Muscle layer of colon (tissue), 2 donors: ENCODE data around the gene WFIKKN1.
A peak's percentile ranks its signal among the peaks of the same experiment; 100 is the strongest.

Experiments used
- H3K27ac ChIP-seq: one replicate; pipeline ENCODE4 v1.7.0; 2013; ENCODE audit warnings: low read depth, mild to moderate bottlenecking, low read length, moderate library complexity
- H3K27me3 ChIP-seq, 2 donors: one replicate each; pipeline ENCODE4 v1.7.0; 2013; ENCODE audit warnings: low read length in 2 of 2, mild to moderate bottlenecking in 2 of 2; ENCODE audit not compliant: insufficient read depth in 2 of 2, control insufficient read depth in 1 of 2
- H3K36me3 ChIP-seq: one replicate; pipeline ENCODE4 v1.7.0; 2013; ENCODE audit warnings: mild to moderate bottlenecking, low read length; ENCODE audit not compliant: insufficient read depth
- H3K4me1 ChIP-seq: one replicate; pipeline ENCODE4 v1.7.0; 2013; ENCODE audit warnings: mild to moderate bottlenecking, low read length; ENCODE audit not compliant: insufficient read depth
- H3K4me3 ChIP-seq, 2 donors: one replicate each; pipeline ENCODE4 v1.7.0; 2013; ENCODE audit warnings: low read length in 2 of 2, low read depth in 1 of 2, mild to moderate bottlenecking in 1 of 2, moderate library complexity in 1 of 2
- H3K9ac ChIP-seq: one replicate; pipeline ENCODE4 v1.7.0; 2013; ENCODE audit warnings: low read length
- H3K9me3 ChIP-seq: one replicate; pipeline ENCODE4 v1.7.0; 2013; ENCODE audit warnings: mild to moderate bottlenecking, low read length
- donor health status: abdominal sarcoma.
- donor health status: Adenocarcinoma of cecum.

Gene WFIKKN1

DNA sequence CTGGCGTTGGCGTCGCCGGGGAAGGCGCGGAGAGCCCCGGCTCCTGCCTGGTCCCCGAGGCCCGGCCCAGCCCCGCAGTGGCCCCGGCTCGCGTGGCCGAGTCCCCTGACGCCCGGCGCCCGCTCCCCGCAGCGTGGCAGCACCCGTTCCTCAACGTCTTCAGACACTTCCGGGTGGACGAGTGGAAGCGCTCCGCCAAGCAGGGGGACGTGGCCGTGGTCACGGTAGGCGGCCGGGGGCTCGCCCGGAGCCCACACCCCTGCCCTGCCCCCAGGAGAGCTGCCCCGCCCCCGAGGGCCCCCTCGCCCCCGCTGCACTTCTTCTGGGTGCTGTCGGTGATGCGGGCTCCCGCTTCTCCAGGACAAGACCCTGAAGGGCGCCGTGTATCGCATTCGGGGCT is 18.8 kb downstream of the WFIKKN1 start:
- no peaks in the 10 kb centered on the region for H3K9me3 ChIP-seq
- H3K27me3 ChIP-seq, result no peaks in the 10 kb centered on the region
- peak overlapping the region; percentile 92 for H3K27ac ChIP-seq
- H3K4me3 ChIP-seq, result peak overlapping the region; percentile 86 to 95
- no peak overlapping the region for H3K9ac ChIP-seq
- H3K36me3 ChIP-seq, result no peaks in the 10 kb centered on the region
- peaks cover 27% of the 10 kb centered on the region for H3K4me1 ChIP-seq

DNA sequence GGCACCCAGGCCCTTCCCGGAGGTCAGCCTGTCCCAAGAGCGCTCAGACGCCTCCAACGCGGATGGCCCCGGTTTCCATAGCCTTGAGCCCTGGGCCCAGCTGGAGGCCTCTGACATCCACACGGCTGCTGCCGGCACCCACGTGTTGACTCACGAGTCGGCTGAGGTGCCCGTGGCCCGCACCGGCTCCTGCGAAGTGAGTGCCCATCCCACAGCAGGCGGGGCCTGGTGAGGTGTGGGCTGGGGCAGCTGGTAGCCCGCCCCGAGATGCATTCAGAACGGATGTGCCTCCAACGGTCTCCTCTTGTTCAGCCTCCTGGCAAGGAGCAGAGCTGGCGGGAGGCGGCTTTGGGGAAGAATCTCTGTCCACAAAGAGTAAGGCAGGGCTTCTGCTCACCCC is 21.1 kb downstream of the WFIKKN1 start:
- Histone ChIP-seq H3K27ac (no peak overlapping the region), H3K4me1 (peaks cover 25% of the 10 kb centered on the region), H3K4me3 (no peak overlapping the region), H3K9me3 (no peaks in the 10 kb centered on the region), H3K9ac (no peak overlapping the region), H3K36me3 (no peaks in the 10 kb centered on the region), H3K27me3 (no peaks in the 10 kb centered on the region)

GRCh38 chr16:652454-653305 is 21.9 kb downstream of the WFIKKN1 start:
- Histone ChIP-seq H3K27ac (no peak overlapping the region), H3K27me3 (no peaks in the 10 kb centered on the region), H3K9me3 (no peaks in the 10 kb centered on the region), H3K9ac (no peak overlapping the region), H3K36me3 (no peaks in the 10 kb centered on the region), H3K4me1 (peaks cover 18% of the 10 kb centered on the region), H3K4me3 (no peak overlapping the region)

GRCh38 chr16:654034-654433 is 23.2 kb downstream of the WFIKKN1 start:
- no peak overlapping the region for H3K4me3 ChIP-seq
- no peaks in the 10 kb centered on the region for H3K9me3 ChIP-seq
- no peaks in the 10 kb centered on the region for H3K36me3 ChIP-seq
- H3K4me1 ChIP-seq, result peaks cover 9% of the 10 kb centered on the region
- H3K27me3 ChIP-seq, result no peaks in the 10 kb centered on the region
- H3K9ac ChIP-seq, result no peak overlapping the region
- H3K27ac ChIP-seq, result no peak overlapping the region

DNA sequence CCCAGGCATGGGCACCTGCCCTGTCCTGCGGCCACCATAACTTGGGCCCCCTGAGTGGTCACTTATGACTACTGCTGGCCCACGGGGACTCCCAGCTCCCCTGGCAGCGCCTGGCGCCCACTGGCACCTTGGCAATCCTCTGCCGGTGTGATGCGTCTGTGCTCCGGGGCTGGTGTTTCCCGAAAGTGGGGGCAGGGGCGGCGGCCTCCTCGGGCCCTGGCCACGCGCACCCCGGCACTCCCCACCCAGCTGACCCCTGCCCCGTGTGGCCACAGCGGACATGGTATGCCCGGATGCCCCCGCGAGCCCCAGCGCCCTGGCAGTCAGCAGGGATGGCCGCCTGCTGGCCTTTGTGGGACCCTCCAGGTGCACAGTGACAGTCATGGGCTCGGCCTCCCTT is 26.7 kb downstream of the WFIKKN1 start:
- Histone ChIP-seq H3K9me3 (no peaks in the 10 kb centered on the region), H3K27me3 (no peaks in the 10 kb centered on the region), H3K4me3 (no peak overlapping the region), H3K9ac (no peak overlapping the region), H3K27ac (no peak overlapping the region), H3K4me1 (peaks cover 11% of the 10 kb centered on the region), H3K36me3 (no peaks in the 10 kb centered on the region)

DNA sequence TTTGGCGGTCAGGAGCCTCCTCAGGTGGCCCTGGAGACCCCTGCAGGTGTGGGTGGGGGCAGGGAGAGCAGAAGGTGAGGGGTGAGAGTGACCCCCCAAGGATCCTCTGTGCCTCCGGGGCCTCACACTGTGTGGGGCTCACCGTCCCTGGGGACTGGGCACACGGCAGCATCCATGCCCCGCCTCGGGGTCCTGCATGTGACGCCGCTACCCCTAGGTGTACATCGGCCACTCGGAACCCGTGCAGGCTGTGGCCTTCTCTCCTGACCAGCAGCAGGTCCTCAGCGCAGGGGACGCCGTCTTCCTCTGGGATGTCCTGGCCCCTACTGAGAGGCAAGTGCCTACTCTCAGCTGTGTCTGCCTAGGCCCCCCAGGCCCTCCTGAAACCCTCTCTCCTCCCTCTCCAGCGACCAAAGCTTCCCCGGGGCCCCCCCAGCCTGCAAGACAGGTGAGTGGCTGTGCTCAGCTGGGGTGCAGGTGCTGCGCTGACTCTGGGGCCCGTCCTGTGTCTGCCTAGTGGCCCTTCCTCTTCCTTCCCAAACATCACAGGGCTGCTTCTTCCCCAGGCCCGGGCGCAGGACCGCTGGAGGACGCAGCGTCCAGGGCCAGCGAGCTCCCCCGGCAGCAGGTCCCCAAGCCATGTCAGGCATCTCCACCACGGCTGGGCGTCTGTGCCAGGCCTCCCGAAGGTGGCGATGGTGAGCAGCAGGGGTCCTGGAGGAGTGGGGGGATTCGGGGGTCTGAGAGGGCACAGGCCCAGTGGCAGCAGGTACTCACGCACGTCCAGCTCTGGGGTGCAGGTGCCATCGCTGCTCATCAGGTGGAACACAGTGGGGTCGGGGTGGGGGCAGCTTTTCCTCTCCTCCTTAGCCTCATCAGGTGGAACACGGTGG is 28.1 kb downstream of the WFIKKN1 start:
- H3K36me3 ChIP-seq, result no peaks in the 10 kb centered on the region

GRCh38 chr16:659618-660017 is 28.8 kb downstream of the WFIKKN1 start:
- H3K27ac ChIP-seq, result no peak overlapping the region
- no peaks in the 10 kb centered on the region for H3K36me3 ChIP-seq
- H3K4me1 ChIP-seq, result peaks cover 11% of the 10 kb centered on the region

More for the DNA sequence above, 28.1 kb downstream of the WFIKKN1 start:
- Histone ChIP-seq H3K9ac (no peak overlapping the region), H3K27me3 (no peaks in the 10 kb centered on the region), H3K9me3 (no peaks in the 10 kb centered on the region), H3K27ac (no peak overlapping the region), H3K4me3 (no peak overlapping the region), H3K4me1 (peaks cover 11% of the 10 kb centered on the region)

DNA sequence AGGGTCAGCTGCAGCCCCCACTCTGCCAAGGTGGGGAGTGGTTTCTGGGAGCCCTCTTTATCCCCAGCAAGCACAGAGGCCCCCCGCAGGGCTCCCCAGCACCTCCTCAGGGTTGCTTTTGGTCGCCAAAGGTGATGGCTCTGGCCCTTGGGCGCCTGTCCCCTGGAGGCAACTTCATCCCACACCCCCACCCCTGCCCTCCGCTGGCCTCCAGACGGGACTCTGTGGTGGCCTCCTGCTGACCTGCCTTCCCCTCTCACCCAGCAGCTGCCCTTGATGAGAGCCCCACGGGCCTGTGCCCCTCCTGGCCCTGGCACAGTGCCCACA is 29.3 kb downstream of the WFIKKN1 start:
- Histone ChIP-seq H3K9ac (no peak overlapping the region), H3K36me3 (no peaks in the 10 kb centered on the region), H3K9me3 (no peaks in the 10 kb centered on the region), H3K4me1 (peaks cover 11% of the 10 kb centered on the region), H3K27me3 (no peaks in the 10 kb centered on the region), H3K27ac (peak overlapping the region; percentile 82), H3K4me3 (peak overlapping the region in 1 of 2 donors; percentile 21)

More at GRCh38 chr16:659618-660017, 28.8 kb downstream of the WFIKKN1 start:
- Histone ChIP-seq H3K4me3 (no peak overlapping the region), H3K9ac (no peak overlapping the region), H3K27me3 (no peaks in the 10 kb centered on the region), H3K9me3 (no peaks in the 10 kb centered on the region)

GRCh38 chr16:660459-661183 is 29.8 kb downstream of the WFIKKN1 start:
- H3K9me3 ChIP-seq, result no peaks in the 10 kb centered on the region

DNA sequence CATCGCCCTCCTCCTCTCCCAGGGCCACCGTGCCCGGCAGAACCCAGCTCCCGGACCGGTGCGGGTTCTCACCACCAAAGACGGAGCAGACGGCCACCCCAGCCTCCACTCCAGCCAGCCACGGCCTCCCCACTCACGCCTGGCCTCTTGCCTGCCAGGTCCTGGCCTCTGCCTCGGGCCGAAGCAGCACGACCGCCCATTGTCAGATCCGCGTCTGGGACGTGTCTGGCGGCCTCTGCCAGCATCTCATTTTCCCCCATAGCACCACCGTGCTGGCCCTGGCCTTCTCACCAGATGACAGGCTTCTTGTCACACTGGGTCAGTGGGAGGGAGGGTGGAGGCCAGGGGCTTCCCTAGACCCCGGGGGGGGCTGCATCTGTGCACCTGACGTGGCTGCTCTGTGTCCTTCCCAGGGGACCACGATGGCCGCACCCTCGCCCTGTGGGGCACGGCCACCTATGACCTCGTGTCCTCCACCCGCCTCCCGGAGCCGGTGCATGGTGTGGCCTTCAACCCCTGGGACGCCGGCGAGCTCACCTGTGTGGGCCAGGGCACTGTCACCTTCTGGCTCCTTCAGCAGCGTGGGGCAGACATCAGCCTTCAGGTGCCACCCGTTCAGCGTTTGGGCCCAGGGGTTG is 30.5 kb downstream of the WFIKKN1 start:
- H3K27ac ChIP-seq, result peak overlapping the region; percentile 52
- no peaks in the 10 kb centered on the region for H3K27me3 ChIP-seq
- no peak overlapping the region for H3K9ac ChIP-seq
- no peaks in the 10 kb centered on the region for H3K36me3 ChIP-seq
- H3K4me1 ChIP-seq, result peaks cover 11% of the 10 kb centered on the region
- H3K9me3 ChIP-seq, result no peaks in the 10 kb centered on the region
- H3K4me3 ChIP-seq, result no peak overlapping the region

More at GRCh38 chr16:660459-661183, 29.8 kb downstream of the WFIKKN1 start:
- no peaks in the 10 kb centered on the region for H3K36me3 ChIP-seq
- H3K9ac ChIP-seq, result no peak overlapping the region
- peak overlapping the region in 1 of 2 donors; percentile 21 for H3K4me3 ChIP-seq
- H3K27me3 ChIP-seq, result no peaks in the 10 kb centered on the region
- peaks cover 11% of the 10 kb centered on the region for H3K4me1 ChIP-seq
- H3K27ac ChIP-seq, result peak overlapping the region; percentile 82

- H3K9ac ChIP-seq, result no peak overlapping the region
- no peaks in the 10 kb centered on the region for H3K36me3 ChIP-seq
- no peak overlapping the region for H3K4me3 ChIP-seq
- H3K27me3 ChIP-seq, result no peaks in the 10 kb centered on the region
- no peaks in the 10 kb centered on the region for H3K9me3 ChIP-seq
- peaks cover 11% of the 10 kb centered on the region for H3K4me1 ChIP-seq
- H3K27ac ChIP-seq, result no peak overlapping the region
Measured at GRCh38 chr16:662095-662494, 31.3 kb downstream of the WFIKKN1 start.
